ENCODE data around the gene UBE2G2.

The UBE2G2 gene

GRCh38 chr21:44734841-44735240, 66.8 kb downstream of the UBE2G2 start:
- no peak overlapping the region for H3K18ac ChIP-seq (ENCODE audit: low read length)
- H2BK120ac ChIP-seq (ENCODE audit: low read depth, low read length) = no peak overlapping the region
- H4K8ac ChIP-seq (ENCODE audit: low read depth, low read length) = no peak overlapping the region
- H3K27ac ChIP-seq (ENCODE audit: low read depth, low read length) = no peak overlapping the region
- no peak overlapping the region for H3K4me3 ChIP-seq (ENCODE audit: low read length)
- H3K4ac ChIP-seq (ENCODE audit: low read depth, low read length) = no peak overlapping the region
- H2BK5ac ChIP-seq (ENCODE audit: low read length) = no peak overlapping the region
- no peak overlapping the region for H3K56ac ChIP-seq (ENCODE audit: low read length)
- DNase-seq = no peak
- no peaks in the 10 kb centered on the region for H3K27me3 ChIP-seq (ENCODE audit: insufficient read depth, low read length, poor library complexity)
- no CpG with 5 or more reads among the region's 17 CpGs for WGBS (ENCODE audit: extremely low coverage, insufficient coverage, low lambda C conversion rate)
- H3K23ac ChIP-seq (ENCODE audit: low read length) = no peak overlapping the region
- no peaks in the 10 kb centered on the region for H3K79me2 ChIP-seq (ENCODE audit: control insufficient read depth, insufficient read depth, low read length)
- no peak overlapping the region for H3K9ac ChIP-seq (ENCODE audit: low read length)
- no peaks in the 10 kb centered on the region for H3K79me1 ChIP-seq (ENCODE audit: low read length)
- no peaks in the 10 kb centered on the region for H3K4me1 ChIP-seq (ENCODE audit: control insufficient read depth, low read depth, low read length)
- no peak overlapping the region for H2AK5ac ChIP-seq (ENCODE audit: low read length)
- H3K4me2 ChIP-seq (ENCODE audit: low read length) = no peak overlapping the region
- H4K5ac ChIP-seq (ENCODE audit: low read length) = no peak overlapping the region
- H2BK15ac ChIP-seq (replicated peaks; ENCODE audit: low read depth) = no peak overlapping the region
- H3K36me3 ChIP-seq (ENCODE audit: control insufficient read depth, insufficient read depth, low read length) = no peaks in the 10 kb centered on the region

GRCh38 chr21:44734026-44734745, 67.4 kb downstream of the UBE2G2 start:
- no peak overlapping the region for H3K18ac ChIP-seq (ENCODE audit: low read length)
- no peak overlapping the region for H4K8ac ChIP-seq (ENCODE audit: low read depth, low read length)
- H3K79me1 ChIP-seq (ENCODE audit: low read length) = no peaks in the 10 kb centered on the region
- no peak overlapping the region for H3K23ac ChIP-seq (ENCODE audit: low read length)
- no peak overlapping the region for H3K56ac ChIP-seq (ENCODE audit: low read length)
- H2BK120ac ChIP-seq (ENCODE audit: low read depth, low read length) = no peak overlapping the region
- H3K9ac ChIP-seq (ENCODE audit: low read length) = no peak overlapping the region
- no peak overlapping the region for H2AK5ac ChIP-seq (ENCODE audit: low read length)
- no peak overlapping the region for H3K27ac ChIP-seq (ENCODE audit: low read depth, low read length)
- H3K36me3 ChIP-seq (ENCODE audit: control insufficient read depth, insufficient read depth, low read length) = no peaks in the 10 kb centered on the region
- no peak overlapping the region for H2BK5ac ChIP-seq (ENCODE audit: low read length)
- H3K4me2 ChIP-seq (ENCODE audit: low read length) = no peak overlapping the region
- no peak overlapping the region for H3K4me3 ChIP-seq (ENCODE audit: low read length)
- no CpG with 5 or more reads among the region's 21 CpGs for whole genome bisulfite sequencing (ENCODE audit: extremely low coverage, insufficient coverage, low lambda C conversion rate)
- no peak overlapping the region for H4K5ac ChIP-seq (ENCODE audit: low read length)
- no peaks in the 10 kb centered on the region for H3K79me2 ChIP-seq (ENCODE audit: control insufficient read depth, insufficient read depth, low read length)
- H3K4ac ChIP-seq (ENCODE audit: low read depth, low read length) = no peak overlapping the region
- DNase-seq = no peak
- H3K27me3 ChIP-seq (ENCODE audit: insufficient read depth, low read length, poor library complexity) = no peaks in the 10 kb centered on the region
- H2BK15ac ChIP-seq (replicated peaks; ENCODE audit: low read depth) = no peak overlapping the region
- no peaks in the 10 kb centered on the region for H3K4me1 ChIP-seq (ENCODE audit: control insufficient read depth, low read depth, low read length)

DNA sequence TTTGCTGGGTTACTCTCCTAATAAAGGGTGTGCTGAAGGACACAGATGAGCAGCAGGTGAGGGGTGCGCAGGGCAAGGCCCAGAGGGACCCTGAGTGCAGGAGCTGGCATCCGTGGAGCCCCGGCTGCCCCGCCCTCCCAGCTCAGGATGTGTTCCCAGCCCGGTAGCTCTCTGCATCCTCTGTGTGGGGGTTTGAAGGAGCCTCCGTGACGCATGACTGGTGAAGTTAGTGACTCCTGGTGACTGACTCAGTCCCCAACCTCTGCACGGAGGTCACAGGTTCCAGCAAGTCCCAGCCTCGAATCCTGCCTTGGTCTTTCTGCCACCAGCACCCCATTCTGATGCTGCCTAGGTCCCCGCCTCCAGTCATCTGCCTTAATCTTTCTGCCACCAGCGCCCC, 68.7 kb downstream of the UBE2G2 start:
- H2BK15ac ChIP-seq (replicated peaks; ENCODE audit: low read depth) = no peak overlapping the region
- H4K8ac ChIP-seq (ENCODE audit: low read depth, low read length) = no peak overlapping the region
- H3K23ac ChIP-seq (ENCODE audit: low read length) = no peak overlapping the region
- H3K4me1 ChIP-seq (ENCODE audit: control insufficient read depth, low read depth, low read length) = no peaks in the 10 kb centered on the region
- H3K36me3 ChIP-seq (ENCODE audit: control insufficient read depth, insufficient read depth, low read length) = no peaks in the 10 kb centered on the region
- no peaks in the 10 kb centered on the region for H3K79me2 ChIP-seq (ENCODE audit: control insufficient read depth, insufficient read depth, low read length)
- no peak overlapping the region for H3K4me2 ChIP-seq (ENCODE audit: low read length)
- H3K27ac ChIP-seq (ENCODE audit: low read depth, low read length) = no peak overlapping the region
- DNase-seq = no peak
- no peaks in the 10 kb centered on the region for H3K27me3 ChIP-seq (ENCODE audit: insufficient read depth, low read length, poor library complexity)
- no peak overlapping the region for H3K56ac ChIP-seq (ENCODE audit: low read length)
- WGBS (ENCODE audit: extremely low coverage, insufficient coverage, low lambda C conversion rate) = no CpG with 5 or more reads among the region's 11 CpGs
- no peak overlapping the region for H2BK5ac ChIP-seq (ENCODE audit: low read length)
- no peak overlapping the region for H3K4me3 ChIP-seq (ENCODE audit: low read length)
- no peak overlapping the region for H3K18ac ChIP-seq (ENCODE audit: low read length)
- H3K79me1 ChIP-seq (ENCODE audit: low read length) = no peaks in the 10 kb centered on the region
- H2BK120ac ChIP-seq (ENCODE audit: low read depth, low read length) = no peak overlapping the region
- no peak overlapping the region for H3K9ac ChIP-seq (ENCODE audit: low read length)
- H2AK5ac ChIP-seq (ENCODE audit: low read length) = no peak overlapping the region
- H4K5ac ChIP-seq (ENCODE audit: low read length) = no peak overlapping the region
- H3K4ac ChIP-seq (ENCODE audit: low read depth, low read length) = no peak overlapping the region

DNA sequence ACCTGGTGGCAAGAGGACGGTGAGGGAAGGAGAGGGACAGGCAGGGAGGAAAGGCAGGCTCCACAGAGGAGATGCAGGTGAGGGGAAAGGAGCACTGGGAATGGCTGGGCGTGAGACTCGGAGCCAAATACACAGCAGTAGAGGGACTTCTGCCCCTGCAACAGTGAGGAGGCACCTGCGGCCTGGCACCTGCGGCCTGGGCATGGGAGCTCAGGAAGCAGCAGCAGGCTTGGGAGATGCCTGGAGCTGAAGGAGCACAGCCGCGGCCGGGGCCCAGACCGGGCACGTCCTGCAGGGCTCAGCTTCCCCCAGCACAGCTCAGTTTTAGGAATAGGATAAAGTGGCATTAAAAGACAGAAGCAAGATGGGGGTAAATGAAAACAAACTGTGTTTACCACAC, 69.4 kb downstream of the UBE2G2 start:
- no peaks in the 10 kb centered on the region for H3K4me1 ChIP-seq (ENCODE audit: control insufficient read depth, low read depth, low read length)
- no peak overlapping the region for H3K4ac ChIP-seq (ENCODE audit: low read depth, low read length)
- H3K27ac ChIP-seq (ENCODE audit: low read depth, low read length) = no peak overlapping the region
- H3K23ac ChIP-seq (ENCODE audit: low read length) = no peak overlapping the region
- WGBS (ENCODE audit: extremely low coverage, insufficient coverage, low lambda C conversion rate) = no CpG with 5 or more reads among the region's 10 CpGs
- no peak overlapping the region for H3K4me2 ChIP-seq (ENCODE audit: low read length)
- H3K79me1 ChIP-seq (ENCODE audit: low read length) = no peaks in the 10 kb centered on the region
- no peak overlapping the region for H3K4me3 ChIP-seq (ENCODE audit: low read length)
- no peak for DNase-seq
- H3K27me3 ChIP-seq (ENCODE audit: insufficient read depth, low read length, poor library complexity) = no peaks in the 10 kb centered on the region
- no peak overlapping the region for H2AK5ac ChIP-seq (ENCODE audit: low read length)
- no peak overlapping the region for H2BK5ac ChIP-seq (ENCODE audit: low read length)
- no peak overlapping the region for H3K18ac ChIP-seq (ENCODE audit: low read length)
- no peak overlapping the region for H2BK15ac ChIP-seq (replicated peaks; ENCODE audit: low read depth)
- H4K8ac ChIP-seq (ENCODE audit: low read depth, low read length) = no peak overlapping the region
- H3K79me2 ChIP-seq (ENCODE audit: control insufficient read depth, insufficient read depth, low read length) = no peaks in the 10 kb centered on the region
- H3K9ac ChIP-seq (ENCODE audit: low read length) = no peak overlapping the region
- no peak overlapping the region for H3K56ac ChIP-seq (ENCODE audit: low read length)
- no peaks in the 10 kb centered on the region for H3K36me3 ChIP-seq (ENCODE audit: control insufficient read depth, insufficient read depth, low read length)
- H2BK120ac ChIP-seq (ENCODE audit: low read depth, low read length) = no peak overlapping the region
- no peak overlapping the region for H4K5ac ChIP-seq (ENCODE audit: low read length)

DNA sequence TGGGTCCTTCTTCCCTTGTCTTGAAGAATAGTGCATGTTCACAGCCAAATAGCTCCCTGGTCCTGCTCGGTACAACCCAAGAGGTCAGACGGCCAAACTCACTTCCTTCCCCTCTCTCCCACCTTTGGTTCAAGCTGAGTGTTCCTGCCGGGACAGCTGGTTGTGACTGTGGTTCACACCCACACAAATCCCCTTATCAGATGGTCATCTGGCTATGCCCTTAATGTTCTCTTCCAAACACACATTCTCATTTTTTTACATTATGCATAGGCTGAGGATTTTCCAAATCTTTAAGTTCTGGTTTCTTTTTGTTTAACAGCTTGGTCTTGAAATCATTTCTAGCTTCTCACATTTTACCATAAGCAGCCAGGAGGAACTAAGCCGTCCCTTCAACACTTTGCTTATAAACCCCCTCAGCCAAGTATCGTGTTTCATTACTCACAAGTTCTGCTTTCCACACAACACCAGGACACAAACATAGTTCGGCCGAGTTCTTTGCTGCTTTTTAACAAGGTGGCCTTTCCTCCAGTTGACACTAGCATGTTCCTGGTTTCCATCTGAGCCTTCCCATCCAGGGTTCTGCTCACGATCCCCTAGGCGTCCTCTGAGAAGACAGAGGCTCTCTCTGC, 70.6 kb downstream of the UBE2G2 start:
- Histone ChIP-seq H3K27me3 (ENCODE audit: insufficient read depth, low read length, poor library complexity) (no peaks in the 10 kb centered on the region), H3K36me3 (ENCODE audit: control insufficient read depth, insufficient read depth, low read length) (no peaks in the 10 kb centered on the region), H3K27ac (ENCODE audit: low read depth, low read length) (no peak overlapping the region), H2AK5ac (ENCODE audit: low read length) (no peak overlapping the region), H2BK15ac (replicated peaks; ENCODE audit: low read depth) (no peak overlapping the region), H3K18ac (ENCODE audit: low read length) (no peak overlapping the region), H4K5ac (ENCODE audit: low read length) (no peak overlapping the region), H3K23ac (ENCODE audit: low read length) (no peak overlapping the region), H3K4ac (ENCODE audit: low read depth, low read length) (no peak overlapping the region), H4K8ac (ENCODE audit: low read depth, low read length) (no peak overlapping the region), H2BK5ac (ENCODE audit: low read length) (no peak overlapping the region), H3K56ac (ENCODE audit: low read length) (no peak overlapping the region), H2BK120ac (ENCODE audit: low read depth, low read length) (no peak overlapping the region), H3K9ac (ENCODE audit: low read length) (no peak overlapping the region), H3K79me2 (ENCODE audit: control insufficient read depth, insufficient read depth, low read length) (no peaks in the 10 kb centered on the region), H3K4me3 (ENCODE audit: low read length) (no peak overlapping the region), H3K79me1 (ENCODE audit: low read length) (no peaks in the 10 kb centered on the region), H3K4me2 (ENCODE audit: low read length) (no peak overlapping the region), H3K4me1 (ENCODE audit: control insufficient read depth, low read depth, low read length) (no peaks in the 10 kb centered on the region)
- no peak for DNase-seq
- no CpG with 5 or more reads among the region's 9 CpGs for WGBS (ENCODE audit: extremely low coverage, insufficient coverage, low lambda C conversion rate)

DNA sequence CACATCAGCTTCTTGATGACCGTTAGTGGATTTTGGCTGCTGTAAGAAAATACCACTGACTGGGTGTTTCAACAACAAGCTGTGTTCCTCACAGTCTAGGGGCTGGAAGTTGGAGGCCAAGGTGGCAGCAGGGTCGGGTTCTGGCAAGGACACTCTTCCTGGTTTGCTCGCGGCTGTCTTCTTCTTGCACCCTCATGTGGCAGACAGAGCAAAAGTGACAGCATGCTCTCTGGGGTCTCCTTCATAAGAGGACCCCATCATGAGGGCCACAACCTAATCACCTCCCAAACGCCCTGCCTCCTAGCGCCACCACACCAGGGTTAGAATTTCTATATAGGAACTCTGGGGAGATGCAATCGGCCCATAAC, 71.6 kb downstream of the UBE2G2 start:
- Histone ChIP-seq H3K56ac (ENCODE audit: low read length) (no peak overlapping the region), H4K8ac (ENCODE audit: low read depth, low read length) (no peak overlapping the region), H3K27ac (ENCODE audit: low read depth, low read length) (no peak overlapping the region), H3K18ac (ENCODE audit: low read length) (no peak overlapping the region), H3K23ac (ENCODE audit: low read length) (no peak overlapping the region), H3K4me3 (ENCODE audit: low read length) (no peak overlapping the region), H2BK5ac (ENCODE audit: low read length) (no peak overlapping the region), H4K5ac (ENCODE audit: low read length) (no peak overlapping the region), H3K4me2 (ENCODE audit: low read length) (no peak overlapping the region), H2BK15ac (replicated peaks; ENCODE audit: low read depth) (no peak overlapping the region), H2AK5ac (ENCODE audit: low read length) (no peak overlapping the region), H2BK120ac (ENCODE audit: low read depth, low read length) (no peak overlapping the region), H3K79me1 (ENCODE audit: low read length) (no peaks in the 10 kb centered on the region), H3K27me3 (ENCODE audit: insufficient read depth, low read length, poor library complexity) (no peaks in the 10 kb centered on the region), H3K4ac (ENCODE audit: low read depth, low read length) (no peak overlapping the region), H3K36me3 (ENCODE audit: control insufficient read depth, insufficient read depth, low read length) (no peaks in the 10 kb centered on the region), H3K9ac (ENCODE audit: low read length) (no peak overlapping the region), H3K4me1 (ENCODE audit: control insufficient read depth, low read depth, low read length) (no peaks in the 10 kb centered on the region), H3K79me2 (ENCODE audit: control insufficient read depth, insufficient read depth, low read length) (no peaks in the 10 kb centered on the region)
- WGBS (ENCODE audit: extremely low coverage, insufficient coverage, low lambda C conversion rate) = no CpG with 5 or more reads among the region's 7 CpGs
- no peak for DNase-seq
